Superior temporal gyrus (tissue), 1 donor: ENCODE results near the gene TMEM222.

ENCODE experiments used
- DNase-seq: peaks from one replicate; pipeline ENCODE4 v3.0.0-alpha.2; 2016; ENCODE audit errors: extremely low spot score

Gene TMEM222

DNA sequence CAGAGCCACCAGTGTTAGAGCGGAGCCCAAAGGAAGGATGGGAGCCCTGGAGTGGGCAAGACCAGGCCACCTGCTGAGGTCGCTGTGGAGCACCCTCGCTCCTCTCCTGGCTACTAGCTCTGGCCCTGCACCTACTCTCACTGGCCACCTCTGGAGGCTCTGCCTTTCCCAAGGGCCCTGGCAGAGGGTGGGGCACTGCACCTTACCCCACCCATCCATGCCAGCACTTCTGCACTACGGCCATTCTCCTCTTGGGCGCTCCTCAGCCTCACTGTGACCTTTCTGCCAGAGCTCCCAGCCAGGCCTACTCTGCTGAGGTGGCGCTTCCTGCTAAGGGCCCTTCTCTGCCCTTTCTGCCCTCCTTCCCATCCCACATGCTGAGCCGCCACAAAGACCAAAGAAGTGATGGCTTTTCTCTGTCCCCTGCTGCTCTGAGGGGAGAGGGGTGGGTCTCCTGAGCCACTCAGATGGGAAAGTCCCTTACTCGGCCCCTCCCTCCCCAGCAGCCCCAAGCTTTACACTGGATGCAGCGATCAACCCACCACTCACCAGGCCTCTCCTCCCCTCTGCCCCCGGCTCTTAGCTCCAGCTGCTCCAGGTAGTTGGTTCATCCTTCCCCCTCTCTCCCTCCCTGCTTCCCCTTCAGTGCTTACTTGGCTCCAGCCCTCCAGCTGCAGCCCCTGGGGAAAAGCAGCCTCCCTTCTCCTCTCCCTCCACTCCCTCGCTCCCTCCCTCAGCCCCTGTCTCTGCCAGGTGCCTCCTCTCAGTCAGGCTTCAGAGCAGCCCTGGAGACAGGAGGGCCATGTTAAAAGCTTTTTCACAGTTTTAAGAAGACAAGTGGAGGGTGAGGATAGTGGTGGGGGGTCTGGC is 14.8 kb upstream of the TMEM222 start:
- DNase-seq, result no peak

GRCh38 chr1:27307874-27308598 is 13.9 kb upstream of the TMEM222 start:
- no peak for DNase-seq

GRCh38 chr1:27314169-27314568 is 7.8 kb upstream of the TMEM222 start:
- DNase-seq, result no peak

- no peak for DNase-seq
Observed at GRCh38 chr1:27314737-27315136, 7.2 kb upstream of the TMEM222 start.

- DNase-seq, result no peak
Observed at GRCh38 chr1:27316860-27317259, 5.1 kb upstream of the TMEM222 start.

GRCh38 chr1:27318136-27318535 is 3.8 kb upstream of the TMEM222 start:
- no peak for DNase-seq

DNA sequence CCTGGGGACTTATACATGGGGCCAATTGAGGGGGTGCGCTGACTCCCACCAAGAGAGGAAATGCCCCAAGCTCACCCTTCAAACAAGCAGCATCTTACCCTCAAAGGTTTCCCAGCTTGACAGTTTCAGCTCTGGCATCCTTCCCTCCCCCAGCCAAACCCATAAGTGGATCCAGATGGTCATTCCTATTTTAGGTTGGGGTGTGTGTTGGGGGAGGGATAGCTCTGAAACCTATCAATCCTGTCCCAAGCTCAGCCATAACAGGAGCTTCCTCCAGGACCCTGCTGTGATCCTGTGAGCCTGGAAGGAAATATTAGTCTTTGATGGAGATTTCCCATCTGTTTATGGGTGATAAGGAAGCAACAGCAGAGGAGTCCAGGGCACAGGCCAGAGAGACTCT is 3.4 kb upstream of the TMEM222 start:
- DNase-seq, result no peak

- DNase-seq, result no peak
Observed at GRCh38 chr1:27322569-27323240, 742 bp downstream of the TMEM222 start.

- DNase-seq, result no peak
Observed at GRCh38 chr1:27325286-27325685, 3.3 kb downstream of the TMEM222 start.

DNA sequence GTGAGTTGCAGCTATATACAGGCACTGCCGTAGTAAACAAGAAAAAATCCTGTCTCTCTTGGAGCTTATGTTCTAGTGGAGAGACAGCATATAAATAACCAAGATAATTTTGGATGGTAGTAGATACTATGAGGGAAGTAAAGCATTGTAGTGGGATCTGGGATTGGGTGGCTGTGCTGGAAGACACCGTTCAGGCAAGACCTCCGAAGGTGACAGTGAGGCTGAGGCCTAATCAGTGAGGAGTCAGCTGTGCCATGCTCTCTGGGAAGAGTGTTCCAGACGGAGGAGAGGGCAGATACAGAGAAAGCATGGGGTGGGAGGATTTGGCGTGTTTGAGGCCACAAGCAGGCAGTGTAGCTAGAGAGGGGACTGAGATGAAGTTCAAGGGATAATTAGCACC is 6.0 kb downstream of the TMEM222 start:
- no peak for DNase-seq

GRCh38 chr1:27330786-27331185 is 8.8 kb downstream of the TMEM222 start:
- no peak for DNase-seq

DNA sequence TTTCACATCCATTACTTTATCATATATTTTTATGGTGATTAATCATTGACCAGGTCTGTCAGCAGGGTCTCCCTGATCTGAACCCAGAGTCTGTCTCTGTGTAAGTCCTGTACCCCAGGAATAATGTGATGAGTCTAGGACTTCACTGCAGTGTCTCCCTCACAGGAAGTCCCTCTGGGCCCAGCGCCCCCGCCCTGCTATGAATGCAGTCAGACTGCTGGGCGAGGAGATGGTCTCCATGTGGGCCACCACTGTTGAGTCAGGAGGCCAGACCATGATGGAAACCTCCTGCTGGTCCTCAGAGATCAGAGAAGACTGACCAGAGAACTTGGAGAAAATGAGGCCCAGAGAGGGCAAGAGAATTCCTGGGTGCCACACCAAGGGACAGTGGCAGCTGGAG is 9.5 kb downstream of the TMEM222 start:
- no peak for DNase-seq

- DNase-seq, result no peak
Observed at GRCh38 chr1:27331922-27332321, 10.0 kb downstream of the TMEM222 start.

- peak; percentile 56 for DNase-seq
Observed at GRCh38 chr1:27332536-27333281, 10.7 kb downstream of the TMEM222 start.

- DNase-seq, result no peak
Observed at GRCh38 chr1:27333717-27334279, 11.8 kb downstream of the TMEM222 start.

- no peak for DNase-seq
Observed at GRCh38 chr1:27335506-27336422, 13.8 kb downstream of the TMEM222 start.

- DNase-seq, result no peak
Observed at GRCh38 chr1:27336756-27337155, 14.8 kb downstream of the TMEM222 start.

DNA sequence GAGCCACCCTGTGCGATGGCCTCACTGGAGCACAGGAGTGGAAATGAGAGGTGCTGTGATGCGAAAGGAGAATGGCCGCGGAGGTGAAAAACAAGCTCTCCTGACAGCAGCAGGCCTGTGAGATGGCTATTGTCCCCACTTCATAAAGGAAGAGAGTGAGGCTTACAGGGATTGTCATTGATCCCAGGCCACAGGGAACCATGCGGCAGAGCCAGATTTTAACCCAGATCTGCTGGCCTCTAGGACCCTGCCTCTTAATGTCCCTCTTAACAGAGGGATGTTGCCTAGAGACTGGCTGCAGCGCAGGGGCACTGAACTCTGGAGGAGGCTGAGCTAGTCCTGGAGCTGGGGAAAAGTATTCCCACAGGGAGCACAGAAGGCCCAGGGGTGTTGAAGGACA is 16.8 kb downstream of the TMEM222 start:
- DNase-seq, result no peak

GRCh38 chr1:27339213-27339612 is 17.2 kb downstream of the TMEM222 start:
- DNase-seq, result no peak

GRCh38 chr1:27341525-27342252 is 19.7 kb downstream of the TMEM222 start, which contains the start of gene SYTL1:
TSS of gene SYTL1 (plus strand) at chr1:27342022. CDS start at chr1:27345335, 3,313 bp downstream.
- peak; percentile 22 for DNase-seq
